Measurements from ENCODE around the gene KIAA0040. TPM values are rescaled to one million over a fixed set of nuclear protein-coding genes. Genes with fewer than 3 reads are reported as not detected.

KIAA0040 gene
- total RNA-seq, 1 experiment from 2014 or later: 5.0 TPM

DNA sequence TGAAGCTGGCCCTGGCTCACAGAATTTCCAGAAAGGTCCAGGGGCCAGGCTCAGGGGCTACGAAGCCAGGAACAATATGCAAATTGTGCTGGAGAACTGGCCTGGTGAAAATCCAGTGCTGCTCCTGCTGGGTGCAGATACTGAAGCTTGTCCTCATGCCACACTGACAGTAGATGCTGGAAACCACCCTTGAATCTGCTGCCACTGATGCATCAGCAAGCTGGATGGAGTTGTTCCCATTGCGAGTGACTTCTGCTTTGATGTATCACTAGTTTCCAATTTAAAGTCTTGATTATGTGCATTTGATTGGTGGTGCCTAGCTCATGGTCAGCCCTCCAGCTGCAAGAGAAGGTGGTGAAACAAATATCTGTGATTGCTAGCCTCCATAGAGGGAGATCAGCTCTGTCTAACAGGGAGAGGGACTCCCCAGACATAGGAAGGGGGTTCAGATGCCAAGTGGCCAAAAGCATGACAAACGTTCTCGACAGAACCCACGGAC is 11.0 kb upstream of the KIAA0040 start:
- Histone ChIP-seq H3K14ac (ENCODE audit: insufficient read depth, low read length) (no peak overlapping the region), H4K91ac (ENCODE audit: insufficient read length, low read depth, low read length) (no peak overlapping the region)

More for the DNA sequence above, 11.0 kb upstream of the KIAA0040 start:
- Histone ChIP-seq H3K23ac (ENCODE audit: insufficient read length, low read depth, low read length) (no peak overlapping the region), H2AK5ac (ENCODE audit: insufficient read length, low read length) (no peak overlapping the region), H2AFZ (ENCODE audit: low read length) (no peak overlapping the region), H3K18ac (ENCODE audit: insufficient read length, low read depth, low read length) (no peak overlapping the region), H3K56ac (ENCODE audit: insufficient read length, low read depth, low read length) (no peak overlapping the region), H3K4me1 (ENCODE audit: insufficient read depth, low read length) (no peaks in the 10 kb centered on the region), H3K4me2 (ENCODE audit: insufficient read depth, insufficient read length, low read length) (no peak overlapping the region), H3T11ph (ENCODE audit: low read length) (no peak overlapping the region), H2BK15ac (ENCODE audit: low read depth, low read length) (no peak overlapping the region), H4K20me1 (ENCODE audit: control insufficient read depth, insufficient read depth, insufficient read length) (no peaks in the 10 kb centered on the region), H3K79me1 (ENCODE audit: insufficient read depth, low read depth, low read length, poor library complexity, severe bottlenecking) (no peaks in the 10 kb centered on the region), H3K9ac (ENCODE audit: extremely low read depth, insufficient read length, low read length) (no peak overlapping the region), H3K4ac (ENCODE audit: low read depth, low read length) (no peak overlapping the region), H3K9me3 (ENCODE audit: control insufficient read depth, low read depth, low read length) (no peaks in the 10 kb centered on the region), H2BK12ac (ENCODE audit: insufficient read length, low read depth, low read length) (no peak overlapping the region), H3K27ac (ENCODE audit: insufficient read length, low read depth, low read length) (no peak overlapping the region), H4K8ac (replicated peaks; ENCODE audit: insufficient read length, low read depth, low read length) (no peak overlapping the region), H3K27me3 (ENCODE audit: insufficient read depth, low read length) (no peaks in the 10 kb centered on the region), H3K23me2 (ENCODE audit: insufficient read length, low read depth, low read length, poor library complexity, severe bottlenecking) (no peaks in the 10 kb centered on the region), H3K79me2 (ENCODE audit: insufficient read depth, low read length) (no peaks in the 10 kb centered on the region), H4K5ac (ENCODE audit: insufficient read length, low read depth, low read length) (no peak overlapping the region), H2BK20ac (ENCODE audit: low read depth, low read length, poor library complexity, severe bottlenecking) (no peak overlapping the region), H2BK120ac (ENCODE audit: low read depth, low read length, poor library complexity, severe bottlenecking) (no peak overlapping the region), H2BK5ac (ENCODE audit: insufficient read length, low read length) (no peak overlapping the region)
- Mint-ChIP-seq H3K4me3 (no peak overlapping the region), H3K9me3 (no peaks in the 10 kb centered on the region), H3K27ac (no peak overlapping the region), H3K27me3 (ENCODE audit: low read depth) (peaks cover 2% of the 10 kb centered on the region; the same call in 1 of the 2 replicates), H3K4me1 (peaks cover 4 to 5% of the 10 kb centered on the region in 2 experiments; a peak in 1 of 4 replicates), H3K36me3 (ENCODE audit: insufficient read depth in 1 of 3, low read depth in 3 of 3) (no peaks in the 10 kb centered on the region)
- no CpG with 5 or more reads among the region's 5 CpGs for WGBS (ENCODE audit: extremely low coverage, insufficient read length, low lambda C conversion rate)
- TF ChIP-seq, protein P1, sequence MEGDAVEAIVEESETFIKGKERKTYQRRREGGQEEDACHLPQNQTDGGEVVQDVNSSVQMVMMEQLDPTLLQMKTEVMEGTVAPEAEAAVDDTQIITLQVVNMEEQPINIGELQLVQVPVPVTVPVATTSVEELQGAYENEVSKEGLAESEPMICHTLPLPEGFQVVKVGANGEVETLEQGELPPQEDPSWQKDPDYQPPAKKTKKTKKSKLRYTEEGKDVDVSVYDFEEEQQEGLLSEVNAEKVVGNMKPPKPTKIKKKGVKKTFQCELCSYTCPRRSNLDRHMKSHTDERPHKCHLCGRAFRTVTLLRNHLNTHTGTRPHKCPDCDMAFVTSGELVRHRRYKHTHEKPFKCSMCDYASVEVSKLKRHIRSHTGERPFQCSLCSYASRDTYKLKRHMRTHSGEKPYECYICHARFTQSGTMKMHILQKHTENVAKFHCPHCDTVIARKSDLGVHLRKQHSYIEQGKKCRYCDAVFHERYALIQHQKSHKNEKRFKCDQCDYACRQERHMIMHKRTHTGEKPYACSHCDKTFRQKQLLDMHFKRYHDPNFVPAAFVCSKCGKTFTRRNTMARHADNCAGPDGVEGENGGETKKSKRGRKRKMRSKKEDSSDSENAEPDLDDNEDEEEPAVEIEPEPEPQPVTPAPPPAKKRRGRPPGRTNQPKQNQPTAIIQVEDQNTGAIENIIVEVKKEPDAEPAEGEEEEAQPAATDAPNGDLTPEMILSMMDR (conservative IDR thresholded peaks at IDR 0.05): no peak
- DNase-seq: no peak

Measured in H9 (cell line).